HG03439 (cell line): ENCODE results near the gene ROCK1.
"Not testable (repeated sequence)": the region's sequence is repeated elsewhere in the genome, so short reads cannot be mapped to it uniquely, and the experiment has no call there.

Experiments
- ATAC-seq: cut with Tn5 transposase; IDR thresholded peaks from one replicate; pipeline ENCODE4 v1.9.1; 2021; ENCODE audit warnings: mild to moderate bottlenecking, moderate library complexity; ENCODE audit not compliant: unreplicated experiment

Gene ROCK1

GRCh38 chr18:21111346-21112139 is at the start of gene ROCK1:
ROCK1 (minus strand) TSS chr18:21111813; CDS start chr18:21110910, 903 bp downstream.
- ATAC-seq = peak; percentile 92

DNA sequence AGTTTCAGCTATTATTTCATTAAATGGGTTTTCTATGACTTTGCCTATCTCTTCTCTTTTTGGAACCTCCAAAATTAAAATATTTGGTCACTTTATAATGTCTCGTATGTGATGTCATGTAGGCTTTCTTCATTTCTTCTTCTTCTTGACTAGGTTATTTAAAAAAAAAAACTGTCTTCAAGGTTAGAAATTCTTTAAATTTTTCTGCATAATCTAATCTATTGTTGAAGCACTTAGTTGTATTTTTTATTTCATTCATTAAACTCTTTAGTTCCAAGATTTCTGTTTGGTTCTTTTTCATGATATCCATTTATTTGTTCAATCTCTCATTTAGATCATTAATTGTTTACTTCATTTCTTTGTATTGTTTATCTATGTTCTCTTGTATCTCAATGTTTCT is 43.8 kb upstream of the ROCK1 start:
- no peak for ATAC-seq

DNA sequence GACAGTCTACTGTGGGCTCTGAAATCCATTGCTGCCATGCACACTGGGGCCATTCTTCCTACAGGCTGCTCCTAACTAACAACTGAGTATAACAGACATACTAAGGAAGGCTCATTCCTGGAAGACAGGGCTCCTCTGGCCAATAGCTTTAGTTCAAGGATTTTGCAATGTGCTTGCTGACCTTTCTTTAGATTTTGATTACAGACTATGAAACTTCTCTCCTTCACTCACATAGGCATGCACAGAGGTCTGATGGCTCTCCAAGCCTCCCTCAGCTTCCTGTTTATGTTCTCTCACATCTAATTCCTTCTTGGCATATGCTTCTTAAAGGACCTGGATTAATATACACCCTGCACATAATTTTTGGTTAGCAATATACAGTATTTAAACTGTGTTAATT is 34.4 kb upstream of the ROCK1 start:
- no peak for ATAC-seq

- no peak for ATAC-seq
Measured at GRCh38 chr18:21145371-21145770, 33.8 kb upstream of the ROCK1 start.

DNA sequence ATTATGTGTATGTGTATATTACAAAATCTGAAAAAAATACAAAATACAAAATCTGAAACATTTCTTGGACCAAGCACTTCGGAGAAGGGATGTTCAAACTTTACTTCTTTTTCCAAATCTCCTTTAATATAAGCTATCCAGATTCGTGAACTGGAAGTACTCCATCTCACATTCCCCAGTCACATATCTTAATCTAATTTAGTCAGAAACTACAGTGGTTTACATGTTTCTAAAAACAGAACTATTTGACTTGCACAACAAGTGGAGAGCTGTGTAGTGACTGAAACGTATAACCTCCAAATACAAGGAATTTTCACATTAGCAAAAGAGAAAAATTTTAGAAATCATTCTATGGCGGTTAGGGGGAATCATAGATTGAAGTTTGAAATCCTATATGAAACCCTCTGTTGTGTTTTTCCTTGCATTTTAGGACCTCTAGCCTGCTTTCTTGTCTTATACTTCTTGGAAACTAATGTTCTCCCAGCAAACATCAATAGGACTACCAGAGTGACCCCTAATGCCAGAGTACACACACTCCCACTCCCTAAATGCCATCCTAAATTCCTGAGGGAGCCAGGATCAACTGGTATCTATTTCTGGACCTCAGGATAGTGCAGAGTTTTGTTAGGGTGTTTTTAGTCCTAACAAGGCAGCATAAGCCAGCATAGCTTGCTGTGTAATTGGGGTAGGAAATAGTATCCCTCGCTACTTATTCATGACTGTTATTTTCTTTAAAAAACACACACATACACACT is 30.2 kb upstream of the ROCK1 start:
- no peak for ATAC-seq

GRCh38 chr18:21137719-21138488 is 26.3 kb upstream of the ROCK1 start:
- ATAC-seq = not testable (repeated sequence)

DNA sequence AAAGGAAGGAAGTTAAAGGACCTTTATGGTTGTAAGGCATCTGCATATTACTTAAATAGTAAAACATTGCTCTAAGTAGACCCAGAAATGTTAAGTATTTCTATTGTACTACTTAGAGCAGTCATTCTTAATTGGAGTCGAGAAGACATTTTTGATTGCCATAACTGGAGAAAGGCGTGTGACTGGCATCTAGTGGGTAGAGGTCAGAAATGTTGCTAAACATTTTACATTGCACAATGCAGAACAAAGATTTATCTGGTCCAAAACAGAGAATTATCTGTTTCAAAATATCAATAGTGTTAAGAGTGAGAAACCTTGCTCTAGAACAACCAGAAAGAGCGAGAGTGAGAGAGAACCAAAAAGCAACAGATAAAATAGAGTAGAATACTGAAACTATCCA is 23.3 kb upstream of the ROCK1 start:
- ATAC-seq = no peak

- ATAC-seq = no peak
Measured at GRCh38 chr18:21132398-21132918, 20.8 kb upstream of the ROCK1 start.

DNA sequence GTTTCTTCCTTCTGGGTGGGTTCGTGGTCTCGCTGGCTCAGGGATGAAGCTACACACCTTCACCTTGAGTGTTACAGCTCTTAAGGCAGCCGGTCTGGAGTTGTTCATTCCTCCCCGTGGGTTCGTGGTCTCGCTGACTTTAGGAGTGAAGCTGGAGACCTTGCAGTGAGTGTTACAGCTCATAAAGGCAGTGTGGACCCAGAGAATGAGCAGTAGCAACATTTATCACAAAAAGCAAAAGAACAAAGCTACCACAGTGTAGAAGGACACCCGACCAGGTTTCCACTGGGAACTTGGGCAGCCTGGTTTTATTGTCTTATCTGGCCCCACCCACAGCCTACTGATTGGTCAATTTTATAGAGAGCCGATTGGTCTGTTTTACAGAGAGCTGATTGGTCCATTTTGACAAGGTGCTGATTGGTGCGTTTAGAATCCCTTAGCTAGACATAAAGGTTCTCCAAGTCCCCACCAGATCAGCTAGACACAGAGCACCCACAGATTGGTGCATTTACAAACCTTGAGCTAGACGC is 20.1 kb upstream of the ROCK1 start:
- no peak for ATAC-seq

DNA sequence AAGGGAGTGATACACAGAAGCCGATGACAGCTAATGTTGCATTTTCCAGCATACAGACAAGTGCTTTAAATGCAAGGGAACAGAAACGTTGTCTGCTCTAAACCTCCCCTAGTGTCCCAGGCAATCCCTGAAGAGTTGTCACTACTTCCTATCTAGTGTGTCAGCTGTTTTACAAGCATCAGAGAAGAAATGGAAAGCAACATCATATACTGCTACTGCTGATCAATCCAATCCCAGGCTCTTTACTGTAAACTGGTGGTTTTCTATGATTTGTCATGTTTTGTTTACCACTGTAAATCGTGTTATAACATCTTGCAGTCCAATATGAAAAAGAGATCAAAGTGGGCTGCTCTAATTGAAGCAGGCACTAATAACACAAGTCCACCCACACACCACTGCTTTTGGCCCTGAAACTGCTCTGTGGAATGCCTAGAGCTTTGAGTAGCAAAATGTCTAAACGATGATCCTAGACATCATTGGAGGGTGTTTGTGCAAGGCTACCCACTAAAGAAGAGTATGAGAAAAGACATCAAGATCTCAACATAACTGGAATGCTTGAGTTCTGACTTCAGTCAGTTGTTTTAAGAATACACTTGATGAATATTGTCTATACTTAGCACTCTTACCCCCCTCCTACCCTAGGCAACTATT is 18.1 kb upstream of the ROCK1 start:
- no peak for ATAC-seq

DNA sequence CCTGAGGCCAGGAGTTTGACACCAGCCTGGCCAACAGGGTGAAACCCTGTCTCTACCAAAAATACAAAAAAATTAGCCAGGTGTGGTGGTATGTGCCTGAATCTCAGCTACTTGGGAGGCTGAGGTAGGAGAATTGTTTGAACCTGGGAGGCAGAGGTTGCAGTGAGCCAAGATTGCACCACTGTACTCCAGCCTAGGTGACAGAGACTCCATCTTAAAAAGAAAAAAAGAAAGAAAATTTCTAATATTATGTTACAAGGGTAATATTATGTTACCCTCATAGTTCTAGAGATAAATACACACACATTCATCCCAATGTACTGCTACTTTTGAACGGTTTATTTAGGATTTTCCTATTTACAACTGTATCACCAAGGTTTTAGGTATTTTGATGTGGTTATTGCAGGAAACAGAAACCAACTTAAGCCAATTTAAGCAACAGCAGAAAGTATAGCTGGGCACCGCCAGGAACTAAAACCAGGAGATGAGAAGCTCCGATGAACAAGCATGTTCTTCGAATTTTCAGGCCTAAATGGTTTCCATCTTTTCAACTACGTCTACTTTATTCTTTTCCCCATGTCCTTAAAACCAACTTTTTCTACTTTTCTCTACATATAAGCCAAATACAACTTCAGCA is 11.8 kb upstream of the ROCK1 start:
- no peak for ATAC-seq

GRCh38 chr18:21118806-21119205 is 7.2 kb upstream of the ROCK1 start:
- no peak for ATAC-seq

GRCh38 chr18:21117409-21118131 is 6.0 kb upstream of the ROCK1 start:
- no peak for ATAC-seq

DNA sequence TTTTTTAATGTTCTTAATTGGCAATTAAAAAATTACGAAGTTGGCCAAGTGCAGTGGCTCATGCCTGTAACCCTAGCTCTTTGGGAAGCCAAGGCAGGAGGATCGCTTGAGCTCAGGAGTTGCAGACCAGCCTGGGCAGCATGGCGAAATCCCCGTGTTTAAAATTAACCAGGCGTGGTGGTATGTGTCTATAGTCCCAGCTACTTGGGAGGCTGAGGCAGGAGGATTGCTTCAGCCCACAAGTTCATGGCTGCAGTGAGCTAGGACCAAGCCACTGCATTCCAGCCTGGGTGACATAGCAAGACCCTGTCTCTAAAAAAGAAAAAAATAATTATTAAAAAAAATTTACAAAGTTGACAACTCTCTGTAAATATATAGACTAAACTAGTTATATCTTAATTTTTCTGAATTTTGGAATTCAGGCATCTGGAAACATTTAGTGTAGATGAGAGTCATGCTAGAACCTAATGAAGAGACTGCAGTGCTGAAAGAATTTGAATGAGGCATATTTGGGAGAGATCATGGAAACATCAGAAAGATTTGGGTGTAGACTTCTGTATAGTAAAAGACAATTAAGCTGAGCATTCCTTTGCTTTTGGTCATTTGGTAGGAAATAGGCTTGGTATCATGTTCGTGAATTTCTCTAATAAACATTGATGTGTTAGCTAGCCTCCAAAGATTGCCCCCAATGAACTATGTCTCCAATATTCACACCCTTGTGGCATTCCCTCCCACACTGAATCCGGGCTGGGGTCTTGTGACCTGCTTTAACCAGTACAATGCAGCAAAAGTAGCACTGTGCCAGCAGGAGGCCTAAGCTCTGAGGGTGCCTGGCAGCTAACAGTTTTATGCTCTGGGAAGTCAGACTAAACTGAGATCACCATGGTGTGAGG is 4.2 kb upstream of the ROCK1 start:
- no peak for ATAC-seq

- no peak for ATAC-seq
Measured at GRCh38 chr18:21112543-21113105, 1.0 kb upstream of the ROCK1 start.

- peak; percentile 19 for ATAC-seq
Measured at GRCh38 chr18:21112140-21112473, 494 bp upstream of the ROCK1 start.

DNA sequence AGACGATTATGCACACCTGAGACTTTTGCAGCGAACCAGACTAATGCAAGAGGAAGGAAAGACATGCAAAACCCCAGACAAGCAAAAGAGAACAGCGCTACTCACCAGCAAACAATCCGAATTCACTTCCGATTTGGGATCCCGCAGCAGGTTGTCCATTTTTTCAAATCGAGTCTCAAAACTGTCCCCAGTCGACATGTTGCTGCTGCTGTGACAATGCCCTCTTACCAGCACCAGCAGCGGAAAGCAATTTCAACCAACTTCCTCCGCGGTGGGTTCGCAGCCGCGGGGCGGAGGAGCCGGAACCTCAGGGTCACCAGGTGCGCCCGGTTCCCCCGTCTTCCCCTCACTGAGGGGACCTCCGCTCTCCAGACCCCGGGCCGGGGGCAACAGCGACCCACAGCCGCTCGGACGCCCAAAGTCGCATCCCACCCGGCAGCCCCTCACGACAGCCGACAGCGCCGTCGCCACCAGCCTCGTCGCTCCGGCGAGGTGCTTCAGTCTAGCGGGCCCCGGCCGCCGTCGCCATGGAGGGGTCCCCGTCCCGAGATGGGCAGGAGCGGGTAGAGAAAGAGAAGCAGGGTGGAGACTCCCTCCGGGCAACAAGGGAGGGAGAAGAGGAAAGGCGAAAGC is 784 bp downstream of the ROCK1 start:
- peak; percentile 27 for ATAC-seq
